Lung (tissue), 12 donors: ENCODE data around the gene MYL5. TPM values are rescaled to one million over a fixed set of nuclear protein-coding genes. Genes with fewer than 3 reads are reported as not detected.

ENCODE experiments used
- ATAC-seq: fragments of 200-7000 bp; cut with Tn5 transposase; one replicate; pipeline ENCODE4 v1.9.1; 2020; ENCODE audit warnings: moderate number of reproducible peaks; ENCODE audit not compliant: insufficient read depth, low FRiP score
- DNase-seq, 3 donors: peaks; one replicate each; pipeline ENCODE4 v3.0.0-alpha.2; 2013 to 2017
- H3K27ac ChIP-seq, 2 donors: one replicate each; pipeline ENCODE4 v1.5.1; 2013; ENCODE audit warnings: mild to moderate bottlenecking in 2 of 2, moderate library complexity in 2 of 2, control low read depth in 1 of 2, inconsistent platforms in 1 of 2, low read depth in 1 of 2, low read length in 1 of 2
- H3K27me3 ChIP-seq, 3 donors: one replicate each; pipeline ENCODE4 v1.5.1; 2013; ENCODE audit warnings: low read length in 2 of 3; ENCODE audit not compliant: control insufficient read depth in 3 of 3, insufficient read depth in 3 of 3
- H3K36me3 ChIP-seq, 4 donors: one replicate each; pipeline ENCODE4 v1.5.1; 2013; ENCODE audit warnings: low read length in 4 of 4, mild to moderate bottlenecking in 1 of 4, moderate library complexity in 1 of 4; ENCODE audit not compliant: control insufficient read depth in 4 of 4, insufficient read depth in 4 of 4
- H3K4me1 ChIP-seq, 5 donors: one replicate each; pipeline ENCODE4 v1.5.1; 2013; ENCODE audit warnings: low read length in 5 of 5, mild to moderate bottlenecking in 2 of 5, moderate library complexity in 1 of 5; ENCODE audit not compliant: control insufficient read depth in 5 of 5, insufficient read depth in 5 of 5
- H3K4me3 ChIP-seq: one replicate; pipeline ENCODE4 v1.5.1; 2013; ENCODE audit warnings: mild to moderate bottlenecking, control low read depth, moderate library complexity
- H3K9ac ChIP-seq, 2 donors: one replicate each; pipeline ENCODE4 v1.5.1; 2013; ENCODE audit warnings: low read length in 2 of 2, control low read depth in 1 of 2; ENCODE audit not compliant: insufficient read depth in 1 of 2
- H3K9me3 ChIP-seq, 4 donors: one replicate each; pipeline ENCODE4 v1.5.1; 2013; ENCODE audit warnings: low read length in 3 of 4, mild to moderate bottlenecking in 1 of 4, moderate library complexity in 1 of 4; ENCODE audit not compliant: control insufficient read depth in 4 of 4, insufficient read depth in 3 of 4
- WGBS, 2 donors: extraction: QIAGEN DNeasy Blood & Tissue Kit; methylation state at CpG; one replicate each; pipeline ENCODE4 v1.1.7; 2013; 5-methylcytosine and 5-hydroxymethylcytosine counted together
- polyA plus RNA-seq, 2 donors: library from polyadenylated mRNA; stranded (reverse); fragments of 200-250 nt; gene quantifications; one replicate each; pipeline ENCODE4 v1.2.1, GENCODE V29; 2013
- total RNA-seq, 2 donors: library from RNA; depleted of rRNA in 1 of 2; stranded (reverse); fragments of >200 nt in 1 of 2; gene quantifications; one replicate each; pipeline ENCODE4 v1.2.1, GENCODE V29; 2014 to 2021
- TF ChIP-seq, protein P1 (sequence below): IDR thresholded peaks from 2 replicates; pipeline ENCODE4 v1.5.1; 2012; ENCODE audit warnings: mild to moderate bottlenecking; ENCODE audit errors: control extremely low read depth, extremely low read depth
- donor health status: control.
- donor health status: control.
- donor health status: Bipolar disorder and iron deficiency.
- donor health status: healthy.
- donor health status: DM: yes; HTN: yes; CAD: no.

Gene MYL5
- total and polyA plus RNA-seq, 4 donors = 5.6 to 20.0 (median 10.5) TPM

GRCh38 chr4:658681-659667 lies 15.4 kb upstream of the MYL5 start:
- H3K9ac ChIP-seq = no peak overlapping the region
- peaks cover 0 to 7% (median 0%) of the 10 kb centered on the region in 5 donors for H3K4me1 ChIP-seq
- peaks cover 0 to 16% (median 0%) of the 10 kb centered on the region in 3 donors for H3K27me3 ChIP-seq
- peaks cover 0 to 4% (median 0%) of the 10 kb centered on the region in 4 donors for H3K36me3 ChIP-seq
- peak in 1 of 3 donors; percentile 21 for DNase-seq
- TF ChIP-seq, protein P1, sequence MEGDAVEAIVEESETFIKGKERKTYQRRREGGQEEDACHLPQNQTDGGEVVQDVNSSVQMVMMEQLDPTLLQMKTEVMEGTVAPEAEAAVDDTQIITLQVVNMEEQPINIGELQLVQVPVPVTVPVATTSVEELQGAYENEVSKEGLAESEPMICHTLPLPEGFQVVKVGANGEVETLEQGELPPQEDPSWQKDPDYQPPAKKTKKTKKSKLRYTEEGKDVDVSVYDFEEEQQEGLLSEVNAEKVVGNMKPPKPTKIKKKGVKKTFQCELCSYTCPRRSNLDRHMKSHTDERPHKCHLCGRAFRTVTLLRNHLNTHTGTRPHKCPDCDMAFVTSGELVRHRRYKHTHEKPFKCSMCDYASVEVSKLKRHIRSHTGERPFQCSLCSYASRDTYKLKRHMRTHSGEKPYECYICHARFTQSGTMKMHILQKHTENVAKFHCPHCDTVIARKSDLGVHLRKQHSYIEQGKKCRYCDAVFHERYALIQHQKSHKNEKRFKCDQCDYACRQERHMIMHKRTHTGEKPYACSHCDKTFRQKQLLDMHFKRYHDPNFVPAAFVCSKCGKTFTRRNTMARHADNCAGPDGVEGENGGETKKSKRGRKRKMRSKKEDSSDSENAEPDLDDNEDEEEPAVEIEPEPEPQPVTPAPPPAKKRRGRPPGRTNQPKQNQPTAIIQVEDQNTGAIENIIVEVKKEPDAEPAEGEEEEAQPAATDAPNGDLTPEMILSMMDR = no peak
- H3K27ac ChIP-seq = no peak overlapping the region
- peaks cover 0 to 7% (median 0%) of the 10 kb centered on the region in 4 donors for H3K9me3 ChIP-seq
- 88 to 93% methylated on average over 32 of the region's 32 CpGs for whole genome bisulfite sequencing, 2 donors
- no peak for ATAC-seq
- H3K4me3 ChIP-seq = no peak overlapping the region

- Histone ChIP-seq H3K4me3 (no peak overlapping the region), H3K4me1 (peaks cover 0 to 7% (median 0%) of the 10 kb centered on the region in 5 donors), H3K27me3 (peaks cover 0 to 7% (median 0%) of the 10 kb centered on the region in 3 donors), H3K9ac (no peak overlapping the region), H3K36me3 (peaks cover 0 to 4% (median 0%) of the 10 kb centered on the region in 4 donors), H3K9me3 (peaks cover 0 to 3% (median 0%) of the 10 kb centered on the region in 4 donors), H3K27ac (no peak overlapping the region)
- DNase-seq (peak in 1 of 3 donors; percentile 10), ATAC-seq (no peak)
- TF ChIP-seq, protein P1 = no peak
- 94 to 96% methylated on average over 8 of the region's 8 CpGs for WGBS, 2 donors
Measured at GRCh38 chr4:659851-660250, 14.5 kb upstream of the MYL5 start.

GRCh38 chr4:660401-660800 lies 13.9 kb upstream of the MYL5 start:
- Histone ChIP-seq H3K4me1 (peaks cover 0 to 7% (median 0%) of the 10 kb centered on the region in 5 donors), H3K27ac (no peak overlapping the region), H3K9ac (no peak overlapping the region), H3K4me3 (no peak overlapping the region), H3K36me3 (peaks cover 0 to 4% (median 0%) of the 10 kb centered on the region in 4 donors), H3K27me3 (peaks cover 0 to 5% (median 0%) of the 10 kb centered on the region in 3 donors), H3K9me3 (peaks cover 0 to 3% (median 0%) of the 10 kb centered on the region in 4 donors)
- DNase-seq = peak in 1 of 3 donors; percentile 9
- WGBS, 2 donors = 95 to 98% methylated on average over 10 of the region's 10 CpGs
- TF ChIP-seq, protein P1 = no peak
- no peak for ATAC-seq
